B cell (primary cell): Measurements from ENCODE around the gene FOXK1. TPM values are rescaled to one million over a fixed set of nuclear protein-coding genes. Genes with fewer than 3 reads are reported as not detected.
A peak's percentile ranks its signal among the peaks of the same experiment; 100 is the strongest.

Source experiments
- ATAC-seq: fragments of 200-7000 bp; cut with Tn5 transposase; one replicate; pipeline ENCODE4 v1.10.0; 2021; ENCODE audit warnings: low read depth, mild to moderate bottlenecking, moderate number of reproducible peaks, moderate library complexity
- CTCF ChIA-PET: fragments of 350-600 bp; sonication (Branson Sonifier 250); formaldehyde crosslinking; loops from one replicate; lab custom pipeline; 2021; ENCODE audit warnings: antibody characterized with exemption, inconsistent platforms; lab: Charles Lee
- POLR2A ChIA-PET: fragments of 350-600 bp; sonication (Branson Sonifier 250); formaldehyde crosslinking; loops from one replicate; lab custom pipeline; 2021; ENCODE audit warnings: antibody characterized with exemption; lab: Charles Lee
- DNase-seq: peaks from one replicate; pipeline ENCODE4 v3.0.0; 2013
- H2AFZ ChIP-seq: 2 replicates; pipeline ENCODE4 v1.6.1; 2012; ENCODE audit warnings: mild to moderate bottlenecking, low read depth, low read length; ENCODE audit not compliant: insufficient read depth, poor library complexity, severe bottlenecking
- H3K27ac ChIP-seq, 2 donors: 1 replicate in 1 of 2; 2 replicates in 1 of 2; pipeline ENCODE4 v1.5.1; 2012 to 2013; ENCODE audit warnings: low read length in 2 of 2, mild to moderate bottlenecking in 2 of 2, moderate library complexity in 1 of 2
- H3K27me3 ChIP-seq, 4 experiments: fragments of 200-600 bp in 1 of 4; sonication (generic) in 1 of 4; replicated peaks in 1 of 4; 1 replicate in 2 of 4; 2 replicates in 2 of 4; pipeline versions ENCODE4 v1.6.1 to v1.7.0; 2013 to 2016; ENCODE audit warnings: low read length in 3 of 4, mild to moderate bottlenecking in 2 of 4, mixed read lengths in 1 of 4, moderate library complexity in 1 of 4; ENCODE audit not compliant: insufficient read depth in 4 of 4, control insufficient read depth in 3 of 4; ENCODE audit errors: control extremely low read depth in 1 of 4
- H3K36me3 ChIP-seq, 2 experiments: replicated peaks in 1 of 2; 1 replicate in 1 of 2; 2 replicates in 1 of 2; pipeline versions ENCODE4 v1.6.1 to v1.7.1; 2013; ENCODE audit warnings: low read length in 1 of 2; ENCODE audit not compliant: insufficient read depth in 2 of 2, control insufficient read depth in 1 of 2; ENCODE audit errors: control extremely low read depth in 1 of 2, extremely low read depth in 1 of 2
- H3K4me1 ChIP-seq, 2 donors: fragments of 200-600 bp in 1 of 2; sonication (generic) in 1 of 2; 1 replicate in 1 of 2; 2 replicates in 1 of 2; pipeline versions ENCODE4 v1.5.1 to v1.6.1; 2013 to 2017; ENCODE audit warnings: low read length in 2 of 2; ENCODE audit not compliant: control insufficient read depth in 2 of 2, insufficient read depth in 2 of 2
- H3K4me2 ChIP-seq: replicated peaks from 2 replicates; pipeline ENCODE3; 2012; ENCODE audit warnings: mild to moderate bottlenecking, low read depth, low read length; ENCODE audit not compliant: poor library complexity, severe bottlenecking
- H3K4me3 ChIP-seq, 5 experiments: fragments of 200-600 bp in 1 of 5; sonication (generic) in 1 of 5; 1 replicate in 3 of 5; 2 replicates in 2 of 5; pipeline versions ENCODE4 v1.5.1 to v1.7.0; 2011 to 2016; ENCODE audit warnings: low read length in 4 of 5, mild to moderate bottlenecking in 4 of 5, low read depth in 2 of 5, control low read depth in 1 of 5, moderate library complexity in 1 of 5; ENCODE audit not compliant: insufficient read depth in 1 of 5; ENCODE audit errors: control extremely low read depth in 1 of 5, extremely low read depth in 1 of 5
- H3K79me2 ChIP-seq: fragments of 200-600 bp; sonication (generic); one replicate; pipeline ENCODE4 v1.6.0; 2016; ENCODE audit warnings: low read length; ENCODE audit not compliant: control insufficient read depth, insufficient read depth
- H3K9ac ChIP-seq: fragments of 200-600 bp; sonication (generic); 2 replicates; pipeline ENCODE4 v1.6.1; 2017; ENCODE audit warnings: mild to moderate bottlenecking, low read length, moderate library complexity
- H3K9me3 ChIP-seq, 3 donors: one replicate each; pipeline versions ENCODE4 v1.6.1 to v1.7.1; 2013; ENCODE audit warnings: low read length in 2 of 3; ENCODE audit not compliant: control insufficient read depth in 2 of 3, insufficient read depth in 1 of 3; ENCODE audit errors: control extremely low read depth in 1 of 3
- H4K20me1 ChIP-seq: 2 replicates; pipeline ENCODE4 v1.6.0; 2012; ENCODE audit warnings: mild to moderate bottlenecking, low read length; ENCODE audit not compliant: insufficient read depth, control insufficient read depth, poor library complexity, severe bottlenecking
- H3K27ac Mint-ChIP-seq: one replicate; pipeline ENCODE4 v1.8.0; 2021; ENCODE audit warnings: mixed read lengths
- H3K27me3 Mint-ChIP-seq: one replicate; pipeline ENCODE4 v1.8.0; 2021; ENCODE audit warnings: mixed read lengths
- H3K4me1 Mint-ChIP-seq: one replicate; pipeline ENCODE4 v1.8.0; 2021; ENCODE audit warnings: mixed read lengths
- H3K4me3 Mint-ChIP-seq: one replicate; pipeline ENCODE4 v1.8.0; 2021; ENCODE audit warnings: mixed read lengths
- H3K9me3 Mint-ChIP-seq: one replicate; pipeline ENCODE4 v1.8.0; 2022; ENCODE audit warnings: mixed read lengths; ENCODE audit not compliant: insufficient read depth
- CTCF ChIP-seq: fragments of 200-600 bp; IDR thresholded peaks from one replicate; pipeline ENCODE4 v1.8.0; 2022; ENCODE audit warnings: antibody characterized with exemption, mild to moderate bottlenecking
- EZH2 ChIP-seq: IDR thresholded peaks from 2 replicates; pipeline ENCODE4 v1.6.1; 2012; ENCODE audit warnings: borderline replicate concordance, low read depth, mild to moderate bottlenecking, moderate library complexity, low read length; ENCODE audit not compliant: insufficient read depth, poor library complexity, severe bottlenecking
- WGBS: methylation state at CpG from one replicate; pipeline ENCODE4 v1.1.5; 2013; ENCODE audit warnings: missing lambda C conversion rate; ENCODE audit not compliant: insufficient coverage; 5-methylcytosine and 5-hydroxymethylcytosine counted together
- intact Hi-C: fragments of 100-400 bp; cut with micrococcal nuclease; formaldehyde crosslinking; loops from one replicate; pipeline ENCODE4 v1.10.0; 2022
- polyA plus RNA-seq: library from polyadenylated mRNA; depleted of rRNA; stranded (reverse); fragments of >200 nt; gene quantifications from 2 replicates; pipeline ENCODE4 v1.2.3, GENCODE V29; 2012
- total RNA-seq, 2 donors: library from RNA; stranded (reverse); fragments of 120-200 nt in 1 of 2; gene quantifications; 1 replicate in 1 of 2; 2 replicates in 1 of 2; pipeline versions ENCODE4 v1.2.3 to v1.2.4, GENCODE V29; 2013 to 2022

Gene FOXK1
- total and polyA plus RNA-seq, 2 donors (not counting 1 experiment from before 2014, with no cell fraction given) = 17.9 to 56.2 TPM

GRCh38 chr7:4809091-4809591 lies 127.0 kb downstream of the FOXK1 start:
- H3K27ac ChIP-seq = no peak overlapping the region
- H3K4me3 Mint-ChIP-seq = peak overlapping the region; percentile 86
- peak overlapping the region; percentile 70 for H3K27ac Mint-ChIP-seq
- peaks cover 12 to 15% of the 10 kb centered on the region in 2 donors for H3K4me1 ChIP-seq
- no peaks in the 10 kb centered on the region for H3K79me2 ChIP-seq
- H4K20me1 ChIP-seq = no peaks in the 10 kb centered on the region
- H3K9me3 Mint-ChIP-seq = no peaks in the 10 kb centered on the region
- H3K4me2 ChIP-seq = peak overlapping the region; percentile 92
- peaks cover 0 to 34% (median 8%) of the 10 kb centered on the region in 4 experiments for H3K27me3 ChIP-seq
- ChIA-PET POLR2A (no interaction called here), CTCF (interaction anchor here (0.6 to 0.8 kb wide), 2 partner anchors 10 to 194 kb away, joined by 3 read pairs; no protein-coding TSS in a partner anchor)
- intact Hi-C loops = no loop called here
- H3K4me1 Mint-ChIP-seq = peaks cover 11% of the 10 kb centered on the region
- DNase-seq (peak; percentile 56), ATAC-seq (peak; percentile 57)
- TF ChIP-seq EZH2 (no peak), CTCF (no peak)
- H3K4me3 ChIP-seq = peak overlapping the region in 4 of 5 experiments; percentile 32 to 59 (median 49)
- H3K9ac ChIP-seq = peak overlapping the region; percentile 62
- H3K36me3 ChIP-seq = no peaks in the 10 kb centered on the region
- peaks cover 23% of the 10 kb centered on the region for H3K27me3 Mint-ChIP-seq
- WGBS = 5% methylated on average over 35 of the region's 38 CpGs
- peak overlapping the region; percentile 84 for H2AFZ ChIP-seq
- peaks cover 0 to 14% (median 2%) of the 10 kb centered on the region in 3 donors for H3K9me3 ChIP-seq

- H3K27ac Mint-ChIP-seq = no peak overlapping the region
- 37% methylated on average over 11 of the region's 14 CpGs for WGBS
- H3K27me3 Mint-ChIP-seq = peaks cover 26% of the 10 kb centered on the region
- Histone ChIP-seq H3K27me3 (peaks cover 0 to 40% (median 8%) of the 10 kb centered on the region in 4 experiments), H3K9ac (peak overlapping the region; percentile 62), H3K36me3 (no peaks in the 10 kb centered on the region), H3K9me3 (peaks cover 0 to 17% (median 2%) of the 10 kb centered on the region in 3 donors), H3K4me2 (peak overlapping the region; percentile 92), H2AFZ (peak overlapping the region; percentile 84), H3K79me2 (no peaks in the 10 kb centered on the region), H3K4me3 (peak overlapping the region in 4 of 5 experiments; percentile 32 to 59 (median 49)), H3K4me1 (peaks cover 12 to 15% of the 10 kb centered on the region in 2 donors), H3K27ac (no peak overlapping the region), H4K20me1 (no peaks in the 10 kb centered on the region)
- POLR2A ChIA-PET = interaction anchor here (0.5 kb wide), 1 partner anchor 307 kb away, joined by 3 read pairs; no protein-coding TSS in a partner anchor
- DNase-seq (no peak), ATAC-seq (no peak)
- TF ChIP-seq CTCF (no peak), EZH2 (no peak)
- CTCF ChIA-PET = interaction anchor here (0.6 to 0.8 kb wide), 2 partner anchors 10 to 194 kb away, joined by 3 read pairs; no protein-coding TSS in a partner anchor
- H3K4me1 Mint-ChIP-seq = peaks cover 11% of the 10 kb centered on the region
- H3K9me3 Mint-ChIP-seq = no peaks in the 10 kb centered on the region
- H3K4me3 Mint-ChIP-seq = peak overlapping the region; percentile 86
- intact Hi-C loops = no loop called here
These were observed 127.6 kb downstream of the FOXK1 start for GRCh38 chr7:4809666-4810065.
